K562 (cell line): ENCODE measurements around the gene CENPU. TPM values are rescaled to one million over a fixed set of nuclear protein-coding genes. Genes with fewer than 3 reads are reported as not detected.

Experiments
- ATAC-seq: fragments of 200-7000 bp; cut with Tn5 transposase; 3 replicates; pipeline ENCODE4 v1.9.1; 2020; ENCODE audit warnings: moderate library complexity
- BruUV-seq: library from RNA; stranded (reverse); fragments of 400-500 nt; replicated peaks from 2 replicates; lab custom pipeline; 2021; lab: Mats Ljungman, UMichigan
- CTCF ChIA-PET: fragments of 300-600 bp; formaldehyde crosslinking; extraction: SDS; loops from one replicate; lab custom pipeline; 2021; ENCODE audit warnings: low intra/inter-chr PET ratio; lab: Yijun Ruan, JAX
- POLR2A ChIA-PET: fragments of 300-600, 350-650 bp; sonication (Branson Sonifier 250); formaldehyde crosslinking; extraction: SDS; loops from one replicate; lab custom pipeline; 2021; ENCODE audit warnings: antibody characterized with exemption, inconsistent platforms; lab: Yijun Ruan, JAX
- DNase-seq, 4 experiments: peaks; one replicate each; pipeline versions ENCODE4 v3.0.0 to v3.0.0-alpha.2; 2011 to 2018; ENCODE audit warnings: low spot score in 3 of 4, mixed read lengths in 3 of 4; ENCODE audit errors: extremely low read depth in 1 of 4
- FAIRE-seq: peaks from 2 replicates; lab custom pipeline; 2011; peaks lifted over from hg19 to GRCh38; lab: Jason Lieb, UNC
- H2AFZ ChIP-seq: 2 replicates; pipeline ENCODE4 v1.6.0; 2011; ENCODE audit warnings: low read depth, low read length, control low read depth, inconsistent platforms
- H3K27ac ChIP-seq: fragments of 200-600 bp; 3 replicates; pipeline ENCODE4 v1.8.0; 2011; ENCODE audit warnings: low read depth, mild to moderate bottlenecking, control low read depth, inconsistent platforms, low read length, moderate library complexity, mixed read lengths; ENCODE audit errors: extremely low read depth
- H3K27me3 ChIP-seq, 2 experiments: fragments of 300-600 bp in 1 of 2; 2 replicates in 1 of 2; 3 replicates in 1 of 2; pipeline versions ENCODE4 v1.6.0 to v1.8.0; 2011; ENCODE audit warnings: inconsistent platforms in 2 of 2, low read length in 2 of 2, mild to moderate bottlenecking in 1 of 2, mixed read lengths in 1 of 2, moderate library complexity in 1 of 2; ENCODE audit not compliant: control insufficient read depth in 2 of 2, insufficient read depth in 2 of 2
- H3K36me3 ChIP-seq: fragments of 300-600 bp; 3 replicates; pipeline ENCODE4 v1.8.0; 2011; ENCODE audit warnings: mild to moderate bottlenecking, low read length, inconsistent platforms; ENCODE audit not compliant: control insufficient read depth, insufficient read depth
- H3K4me1 ChIP-seq, 2 experiments: fragments of 200-600 bp in 1 of 2; replicated peaks in 1 of 2; 2 replicates in 1 of 2; 3 replicates in 1 of 2; pipeline versions ENCODE4 v1.5.1 to v1.8.0; 2011; ENCODE audit warnings: inconsistent platforms in 2 of 2, low read length in 2 of 2, mild to moderate bottlenecking in 1 of 2, mixed read lengths in 1 of 2, moderate library complexity in 1 of 2; ENCODE audit not compliant: control insufficient read depth in 2 of 2, insufficient read depth in 2 of 2
- H3K4me2 ChIP-seq: 2 replicates; pipeline ENCODE4 v1.6.1; 2011; ENCODE audit warnings: low read length, control low read depth, inconsistent platforms, mixed read lengths; ENCODE audit not compliant: insufficient read depth
- H3K4me3 ChIP-seq: fragments of 200-600 bp; sonication (generic), shearing (Covaris generic); 2 replicates; pipeline ENCODE4 v1.5.1; 2016; ENCODE audit warnings: control low read depth, inconsistent platforms
- H3K79me2 ChIP-seq: fragments of 200-600 bp; 3 replicates; pipeline ENCODE4 v1.8.0; 2011; ENCODE audit warnings: low read length, inconsistent platforms; ENCODE audit not compliant: control insufficient read depth, insufficient read depth
- H3K9ac ChIP-seq, 2 experiments: 2 replicates each; pipeline versions ENCODE4 v1.6.0 to v1.6.1; 2011; ENCODE audit warnings: low read depth in 2 of 2, low read length in 2 of 2, control low read depth in 1 of 2, inconsistent platforms in 1 of 2, mild to moderate bottlenecking in 1 of 2, mixed read lengths in 1 of 2; ENCODE audit not compliant: insufficient read depth in 1 of 2
- H3K9me1 ChIP-seq: one replicate; pipeline ENCODE4 v1.6.0; 2011; ENCODE audit warnings: inconsistent platforms, mild to moderate bottlenecking, low read length, moderate library complexity; ENCODE audit not compliant: control insufficient read depth, insufficient read depth
- H3K9me3 ChIP-seq: replicated peaks from 2 replicates; pipeline ENCODE4 v1.5.1; 2011; ENCODE audit warnings: low read depth, low read length, inconsistent platforms; ENCODE audit not compliant: control insufficient read depth, insufficient read depth
- H4K20me1 ChIP-seq: replicated peaks from 2 replicates; pipeline ENCODE4 v1.6.1; 2011; ENCODE audit warnings: low read length, inconsistent platforms, mixed read lengths; ENCODE audit not compliant: control insufficient read depth, insufficient read depth
- ELF2 ChIP-seq: fragments of 250-450 bp; sonication (Bioruptor Pico); IDR thresholded peaks from 2 replicates; pipeline ENCODE4 v1.5.0; 2021; ENCODE audit warnings: mild to moderate bottlenecking
- HMG20B ChIP-seq: fragments of 250-450 bp; sonication (Bioruptor Pico); IDR thresholded peaks from 2 replicates; pipeline ENCODE4 v1.5.0; 2021; ENCODE audit warnings: mild to moderate bottlenecking
- NBN ChIP-seq: fragments of 450-650 bp; IDR thresholded peaks from 2 replicates; pipeline ENCODE4 v1.6.1; 2016; ENCODE audit warnings: low read depth, mild to moderate bottlenecking
- NCOR1 ChIP-seq: fragments of 450-650 bp; IDR thresholded peaks from 2 replicates; pipeline ENCODE4 v1.6.1; 2016; ENCODE audit warnings: mild to moderate bottlenecking, moderate library complexity
- NRF1 ChIP-seq, 2 experiments: fragments of 450-650 bp; IDR thresholded peaks in 1 of 2; conservative IDR thresholded peaks in 1 of 2; 2 replicates each; pipeline ENCODE4 v1.6.1; 2014; ENCODE audit warnings: mild to moderate bottlenecking in 2 of 2
- PYGO2 ChIP-seq: fragments of 450-650 bp; IDR thresholded peaks from 2 replicates; pipeline ENCODE4 v1.6.1; 2016; ENCODE audit warnings: mild to moderate bottlenecking, missing genetic modification characterization, moderate library complexity, missing compliant biosample characterization
- SFPQ ChIP-seq: fragments of 200-400 bp; formaldehyde crosslinking; IDR thresholded peaks from 2 replicates; pipeline ENCODE4 v1.6.1; 2017; ENCODE audit warnings: mild to moderate bottlenecking, low read depth, low read length, moderate library complexity
- SLC30A9 ChIP-seq: fragments of 250-450 bp; sonication (Bioruptor Pico); IDR thresholded peaks from 2 replicates; pipeline ENCODE4 v1.8.0; 2022; ENCODE audit warnings: mild to moderate bottlenecking, moderate library complexity
- SMARCE1 ChIP-seq: fragments of 450-650 bp; IDR thresholded peaks from 2 replicates; pipeline ENCODE4 v1.7.1; 2016; ENCODE audit warnings: mild to moderate bottlenecking
- YBX1 ChIP-seq: fragments of 450-650 bp; IDR thresholded peaks from 2 replicates; pipeline ENCODE4 v1.7.1; 2016; ENCODE audit warnings: mild to moderate bottlenecking
- ZNF23 ChIP-seq: fragments of 250-450 bp; sonication (Bioruptor Pico); IDR thresholded peaks from 2 replicates; pipeline ENCODE4 v1.4.0; 2020; ENCODE audit warnings: mild to moderate bottlenecking
- ZNF551 ChIP-seq: fragments of 250-450 bp; sonication (Bioruptor Pico); IDR thresholded peaks from 2 replicates; pipeline ENCODE4 v1.5.0; 2021; ENCODE audit warnings: mild to moderate bottlenecking, moderate library complexity
- ZNF766 ChIP-seq: fragments of 200-800 bp; sonication (Bioruptor generic); conservative IDR thresholded peaks from 2 replicates; pipeline ENCODE4 v1.6.1; 2016; ENCODE audit warnings: missing genetic modification characterization, missing compliant biosample characterization
- WGBS: fragments of 100-300 bp; shearing (Covaris generic); methylation state at CpG from one replicate; pipeline ENCODE4 v1.1.6; 2016; ENCODE audit warnings: low coverage, mixed read lengths; ENCODE audit not compliant: insufficient coverage; ENCODE audit errors: missing lambda C conversion rate; 5-methylcytosine and 5-hydroxymethylcytosine counted together
- in situ Hi-C: fragments of 300-500 bp; cut with MboI; formaldehyde crosslinking; loops from 4 replicates; pipeline ENCODE4 v1.15.0; 2018; ENCODE audit warnings: inconsistent platforms, mixed read lengths
- intact Hi-C: fragments of 100-400 bp; cut with micrococcal nuclease; formaldehyde crosslinking; loops from 2 replicates; pipeline ENCODE4 v1.14.2; 2022
- polyA plus RNA-seq, 8 experiments: library from polyadenylated mRNA; depleted of rRNA in 4 of 8; stranded (reverse) in 5 of 8; unstranded in 3 of 8; fragments of >200 nt; fragmentation: Nextera tagmentation in 2 of 8; fragmentation: Illumina TruSeq in 1 of 8; extraction: Ambion mirVana in 2 of 8; extraction: Trizol in 1 of 8; gene quantifications; 2 replicates each; pipeline versions ENCODE4 v1.2.1 to v1.2.3, GENCODE V29; 2011 to 2014; ENCODE audit warnings: inconsistent platforms in 1 of 8, missing spikeins in 1 of 8
- total RNA-seq, 7 experiments: library from RNA; depleted of rRNA in 6 of 7; stranded (reverse); fragments of >200 nt in 6 of 7; fragmentation: Illumina TruSeq in 2 of 7; extraction: Trizol in 2 of 7; gene quantifications; 2 replicates each; pipeline versions ENCODE4 v1.2.1 to v1.2.3, GENCODE V29; 2011 to 2021; ENCODE audit warnings: low replicate concordance in 1 of 7
- TF ChIP-seq, protein P1 (sequence below): fragments of 250-450 bp; sonication (Bioruptor Pico); IDR thresholded peaks from 2 replicates; pipeline ENCODE4 v1.5.0; 2022; ENCODE audit warnings: mild to moderate bottlenecking
- TF ChIP-seq, protein P2 (sequence below): sonication (generic); formaldehyde crosslinking; IDR thresholded peaks from 2 replicates; pipeline ENCODE4 v1.8.0; 2023; ENCODE audit warnings: mild to moderate bottlenecking, missing genetic modification reagents

The CENPU gene
- total and polyA plus RNA-seq, 9 of the 15 experiments (the other 6 are each of a cell fraction or from before 2014, with no cell fraction given): 39.4 to 98.7 (median 84.3) TPM

GRCh38 chr4:184705692-184706091 lies 28.2 kb downstream of the CENPU start:
- Histone ChIP-seq H3K4me1 (no peaks in the 10 kb centered on the region), H2AFZ (no peak overlapping the region), H3K4me3 (no peak overlapping the region), H4K20me1 (no peaks in the 10 kb centered on the region), H3K36me3 (peaks cover 86% of the 10 kb centered on the region), H3K27me3 (no peaks in the 10 kb centered on the region), H3K4me2 (no peak overlapping the region), H3K27ac (no peak overlapping the region), H3K79me2 (no peaks in the 10 kb centered on the region), H3K9me1 (no peaks in the 10 kb centered on the region), H3K9ac (no peak overlapping the region), H3K9me3 (no peaks in the 10 kb centered on the region)
- ChIA-PET CTCF (no interaction called here), POLR2A (no interaction called here)
- intact Hi-C loops: no loop called here
- FAIRE-seq: no peak
- BruUV-seq: no TSS peak
- ATAC-seq: no peak; the same call in 2 of the 3 replicates
- no peak for DNase-seq
- in situ Hi-C loops: no loop called here
- WGBS: 80% methylated on average over 5 of the region's 5 CpGs
- TF ChIP-seq, protein P1, sequence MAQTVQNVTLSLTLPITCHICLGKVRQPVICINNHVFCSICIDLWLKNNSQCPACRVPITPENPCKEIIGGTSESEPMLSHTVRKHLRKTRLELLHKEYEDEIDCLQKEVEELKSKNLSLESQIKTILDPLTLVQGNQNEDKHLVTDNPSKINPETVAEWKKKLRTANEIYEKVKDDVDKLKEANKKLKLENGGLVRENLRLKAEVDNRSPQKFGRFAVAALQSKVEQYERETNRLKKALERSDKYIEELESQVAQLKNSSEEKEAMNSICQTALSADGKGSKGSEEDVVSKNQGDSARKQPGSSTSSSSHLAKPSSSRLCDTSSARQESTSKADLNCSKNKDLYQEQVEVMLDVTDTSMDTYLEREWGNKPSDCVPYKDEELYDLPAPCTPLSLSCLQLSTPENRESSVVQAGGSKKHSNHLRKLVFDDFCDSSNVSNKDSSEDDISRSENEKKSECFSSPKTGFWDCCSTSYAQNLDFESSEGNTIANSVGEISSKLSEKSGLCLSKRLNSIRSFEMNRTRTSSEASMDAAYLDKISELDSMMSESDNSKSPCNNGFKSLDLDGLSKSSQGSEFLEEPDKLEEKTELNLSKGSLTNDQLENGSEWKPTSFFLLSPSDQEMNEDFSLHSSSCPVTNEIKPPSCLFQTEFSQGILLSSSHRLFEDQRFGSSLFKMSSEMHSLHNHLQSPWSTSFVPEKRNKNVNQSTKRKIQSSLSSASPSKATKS: no peak
- TF ChIP-seq ZNF766 (CRISPR knock-in tag): no peak
- TF ChIP-seq ZNF23 (CRISPR knock-in tag): no peak
- no peak for TF ChIP-seq ELF2 (CRISPR knock-in tag)
- no peak for TF ChIP-seq ZNF551 (CRISPR knock-in tag)
- no peak for TF ChIP-seq PYGO2 (tag)
- TF ChIP-seq SMARCE1: no peak
- TF ChIP-seq HMG20B (CRISPR knock-in tag): no peak
- no peak for TF ChIP-seq NRF1 (conservative IDR thresholded peaks at IDR 0.05 in 1 of 2, IDR thresholded peaks at IDR 0.05 in 1 of 2)
- TF ChIP-seq NCOR1: no peak
- TF ChIP-seq YBX1: no peak
- no peak for TF ChIP-seq SFPQ
- TF ChIP-seq, protein P2, sequence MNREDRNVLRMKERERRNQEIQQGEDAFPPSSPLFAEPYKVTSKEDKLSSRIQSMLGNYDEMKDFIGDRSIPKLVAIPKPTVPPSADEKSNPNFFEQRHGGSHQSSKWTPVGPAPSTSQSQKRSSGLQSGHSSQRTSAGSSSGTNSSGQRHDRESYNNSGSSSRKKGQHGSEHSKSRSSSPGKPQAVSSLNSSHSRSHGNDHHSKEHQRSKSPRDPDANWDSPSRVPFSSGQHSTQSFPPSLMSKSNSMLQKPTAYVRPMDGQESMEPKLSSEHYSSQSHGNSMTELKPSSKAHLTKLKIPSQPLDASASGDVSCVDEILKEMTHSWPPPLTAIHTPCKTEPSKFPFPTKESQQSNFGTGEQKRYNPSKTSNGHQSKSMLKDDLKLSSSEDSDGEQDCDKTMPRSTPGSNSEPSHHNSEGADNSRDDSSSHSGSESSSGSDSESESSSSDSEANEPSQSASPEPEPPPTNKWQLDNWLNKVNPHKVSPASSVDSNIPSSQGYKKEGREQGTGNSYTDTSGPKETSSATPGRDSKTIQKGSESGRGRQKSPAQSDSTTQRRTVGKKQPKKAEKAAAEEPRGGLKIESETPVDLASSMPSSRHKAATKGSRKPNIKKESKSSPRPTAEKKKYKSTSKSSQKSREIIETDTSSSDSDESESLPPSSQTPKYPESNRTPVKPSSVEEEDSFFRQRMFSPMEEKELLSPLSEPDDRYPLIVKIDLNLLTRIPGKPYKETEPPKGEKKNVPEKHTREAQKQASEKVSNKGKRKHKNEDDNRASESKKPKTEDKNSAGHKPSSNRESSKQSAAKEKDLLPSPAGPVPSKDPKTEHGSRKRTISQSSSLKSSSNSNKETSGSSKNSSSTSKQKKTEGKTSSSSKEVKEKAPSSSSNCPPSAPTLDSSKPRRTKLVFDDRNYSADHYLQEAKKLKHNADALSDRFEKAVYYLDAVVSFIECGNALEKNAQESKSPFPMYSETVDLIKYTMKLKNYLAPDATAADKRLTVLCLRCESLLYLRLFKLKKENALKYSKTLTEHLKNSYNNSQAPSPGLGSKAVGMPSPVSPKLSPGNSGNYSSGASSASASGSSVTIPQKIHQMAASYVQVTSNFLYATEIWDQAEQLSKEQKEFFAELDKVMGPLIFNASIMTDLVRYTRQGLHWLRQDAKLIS: no peak
- TF ChIP-seq SLC30A9 (CRISPR knock-in tag): no peak
- no peak for TF ChIP-seq NBN
